HepG2 (cell line): ENCODE results near the gene VDAC1. TPM values are rescaled to one million over a fixed set of nuclear protein-coding genes. Genes with fewer than 3 reads are reported as not detected.

Experiments
- BORCS8-MEF2B ChIP-seq: sonication (generic); formaldehyde crosslinking; IDR thresholded peaks from 2 replicates; pipeline ENCODE4 v1.8.0; 2022; ENCODE audit warnings: mild to moderate bottlenecking, missing genetic modification reagents
- CBX2 ChIP-seq, 2 experiments: fragments of 200-600 bp in 1 of 2; sonication (generic); formaldehyde crosslinking in 1 of 2; IDR thresholded peaks; 2 replicates each; pipeline versions ENCODE4 v1.7.0 to v1.8.1; 2018 to 2022; ENCODE audit warnings: low read depth in 2 of 2, low read length in 1 of 2, mild to moderate bottlenecking in 1 of 2, missing genetic modification reagents in 1 of 2
- CC2D1A ChIP-seq: sonication (generic); formaldehyde crosslinking; IDR thresholded peaks from 2 replicates; pipeline ENCODE4 v1.8.1; 2023; ENCODE audit warnings: mild to moderate bottlenecking, missing genetic modification reagents
- HNF4G ChIP-seq, 2 experiments: sonication (generic) in 1 of 2; formaldehyde crosslinking in 1 of 2; IDR thresholded peaks; 2 replicates each; pipeline versions ENCODE4 v1.4.0 to v1.6.1; 2011 to 2020; ENCODE audit warnings: borderline replicate concordance in 2 of 2, low read depth in 2 of 2, mild to moderate bottlenecking in 2 of 2, low read length in 1 of 2, missing genetic modification reagents in 1 of 2, moderate library complexity in 1 of 2
- HOXA9 ChIP-seq: sonication (generic); formaldehyde crosslinking; IDR thresholded peaks from 2 replicates; pipeline ENCODE4 v1.8.1; 2022; ENCODE audit warnings: missing genetic modification reagents, mild to moderate bottlenecking, moderate library complexity, borderline replicate concordance
- NCOA2 ChIP-seq: sonication (generic); formaldehyde crosslinking; IDR thresholded peaks from 2 replicates; pipeline ENCODE4 v1.8.0; 2022; ENCODE audit warnings: inconsistent platforms
- NFAT5 ChIP-seq: sonication (generic); formaldehyde crosslinking; IDR thresholded peaks from 2 replicates; pipeline ENCODE4 v1.4.0; 2020; ENCODE audit warnings: missing genetic modification reagents
- RCOR2 ChIP-seq: IDR thresholded peaks from 2 replicates; pipeline ENCODE4 v1.6.1; 2016; ENCODE audit warnings: missing biosample characterization, missing genetic modification reagents
- REXO4 ChIP-seq: sonication (generic); formaldehyde crosslinking; IDR thresholded peaks from 2 replicates; pipeline ENCODE4 v1.8.0; 2022; ENCODE audit warnings: missing genetic modification reagents, mild to moderate bottlenecking, borderline replicate concordance
- SMARCC2 ChIP-seq: fragments of 450-650 bp; IDR thresholded peaks from 2 replicates; pipeline ENCODE4 v1.6.1; 2017; ENCODE audit warnings: antibody characterized with exemption, mild to moderate bottlenecking
- SOX13 ChIP-seq, 3 experiments: fragments of 450-650 bp in 1 of 3; sonication (generic) in 1 of 3; formaldehyde crosslinking in 1 of 3; IDR thresholded peaks in 2 of 3; conservative IDR thresholded peaks in 1 of 3; 2 replicates each; pipeline versions ENCODE4 v1.5.0 to v1.6.1; 2016 to 2020; ENCODE audit warnings: antibody characterized with exemption in 1 of 3, mild to moderate bottlenecking in 1 of 3, missing compliant biosample characterization in 1 of 3, missing genetic modification reagents in 1 of 3, moderate library complexity in 1 of 3
- TEF ChIP-seq: sonication (generic); formaldehyde crosslinking; IDR thresholded peaks from 2 replicates; pipeline ENCODE4 v1.5.0; 2020; ENCODE audit warnings: missing genetic modification reagents
- THAP11 ChIP-seq: IDR thresholded peaks from 2 replicates; pipeline ENCODE4 v1.6.1; 2016; ENCODE audit warnings: missing biosample characterization, missing genetic modification reagents
- ZFYVE20 ChIP-seq: sonication (generic); formaldehyde crosslinking; IDR thresholded peaks from 2 replicates; pipeline ENCODE4 v1.8.0; 2023; ENCODE audit warnings: low read depth, mild to moderate bottlenecking, moderate library complexity, missing genetic modification reagents, borderline replicate concordance
- ZIK1 ChIP-seq: sonication (generic); formaldehyde crosslinking; IDR thresholded peaks from 2 replicates; pipeline ENCODE4 v1.5.0; 2020; ENCODE audit warnings: mild to moderate bottlenecking, low read depth, missing genetic modification reagents, borderline replicate concordance
- ZNF281 ChIP-seq: sonication (generic); formaldehyde crosslinking; IDR thresholded peaks from 2 replicates; pipeline ENCODE4 v1.4.0; 2020; ENCODE audit warnings: missing genetic modification reagents, borderline replicate concordance
- ZNF331 ChIP-seq: sonication (generic); formaldehyde crosslinking; IDR thresholded peaks from 2 replicates; pipeline ENCODE4 v1.4.0; 2020; ENCODE audit warnings: missing genetic modification reagents
- ZNF672 ChIP-seq: sonication (generic); formaldehyde crosslinking; IDR thresholded peaks from 2 replicates; pipeline ENCODE4 v1.8.1; 2022; ENCODE audit warnings: missing genetic modification reagents
- ZNF740 ChIP-seq: sonication (generic); formaldehyde crosslinking; IDR thresholded peaks from 2 replicates; pipeline ENCODE4 v1.4.0; 2020; ENCODE audit warnings: missing genetic modification reagents
- ZNF761 ChIP-seq: sonication (generic); formaldehyde crosslinking; conservative IDR thresholded peaks from 2 replicates; pipeline ENCODE4 v1.4.0; 2020; ENCODE audit warnings: mild to moderate bottlenecking, missing genetic modification reagents
- polyA plus RNA-seq, 8 experiments: library from polyadenylated mRNA; depleted of rRNA in 3 of 8; stranded (reverse) in 7 of 8; unstranded in 1 of 8; fragments of >200 nt; fragmentation: Illumina TruSeq in 4 of 8; extraction: Trizol in 4 of 8; gene quantifications; 2 replicates each; pipeline versions ENCODE4 v1.2.1 to v1.2.3, GENCODE V29; 2011 to 2016; ENCODE audit warnings: low read depth in 4 of 8, missing spikeins in 1 of 8, mixed read lengths in 1 of 8; ENCODE audit not compliant: insufficient read depth in 1 of 8
- total RNA-seq, 5 experiments: library from RNA; depleted of rRNA; stranded (reverse); fragments of >200 nt; fragmentation: Illumina TruSeq; extraction: Trizol; gene quantifications; 2 replicates each; pipeline ENCODE4 v1.2.3, GENCODE V29; 2016; ENCODE audit warnings: low read depth in 1 of 5

VDAC1 gene
- total and polyA plus RNA-seq, 2 of the 13 experiments (the other 11 are each of a cell fraction or from before 2014, with no cell fraction given): 112 to 380 TPM

- TF ChIP-seq HNF4G (IDR thresholded peaks at IDR 0.05; ENCODE audit: borderline replicate concordance, low read depth, low read length) (peak; percentile 42; the same call in 1 of the 2 replicates), HNF4G (CRISPR knock-in tag; IDR thresholded peaks at IDR 0.05; ENCODE audit: borderline replicate concordance, low read depth) (no peak), RCOR2 (CRISPR knock-in tag) (no peak), ZNF672 (CRISPR knock-in tag) (no peak), SMARCC2 (no peak), ZNF761 (CRISPR knock-in tag) (no peak), NCOA2 (CRISPR knock-in tag) (peak; percentile 35; the same call in 1 of the 2 replicates), ZNF331 (CRISPR knock-in tag) (0 out of 2 replicates have a peak, but pooled peaks have one; percentile 5), ZNF740 (CRISPR knock-in tag) (no peak), HOXA9 (no peak), THAP11 (no peak), SOX13 (IDR thresholded peaks at IDR 0.05) (no peak), SOX13 (CRISPR knock-in tag; conservative IDR thresholded peaks at IDR 0.05 in 1 of 2, IDR thresholded peaks at IDR 0.05 in 1 of 2) (peak in 1 of 2 experiments; percentile 52; a peak in 1 of 4 replicates), BORCS8-MEF2B (no peak), ZNF281 (CRISPR knock-in tag) (no peak), NFAT5 (CRISPR knock-in tag) (no peak), REXO4 (CRISPR knock-in tag) (no peak), CBX2 (IDR thresholded peaks at IDR 0.05; ENCODE audit: low read depth, low read length) (no peak), CBX2 (CRISPR knock-in tag; IDR thresholded peaks at IDR 0.05; ENCODE audit: low read depth) (no peak), TEF (no peak), ZIK1 (CRISPR knock-in tag) (no peak), CC2D1A (CRISPR knock-in tag) (no peak), ZFYVE20 (CRISPR knock-in tag) (no peak)
Measured at GRCh38 chr5:133994990-133995333, 9.8 kb downstream of the VDAC1 start (continued).
